GM12875 (cell line): ENCODE results near the gene MAP2K3.

Experiments used
- H3K4me3 ChIP-seq: one replicate; pipeline ENCODE4 v1.5.1; 2011; ENCODE audit warnings: low read depth, low read length, control low read depth
- TF ChIP-seq, protein P1 (sequence below): IDR thresholded peaks from 2 replicates; pipeline ENCODE4 v1.5.1; 2011; ENCODE audit warnings: low read depth, mild to moderate bottlenecking, control low read depth, inconsistent platforms, low read length, moderate library complexity, borderline replicate concordance; ENCODE audit not compliant: insufficient read depth

Gene MAP2K3

GRCh38 chr17:21253646-21254441 lies 30.7 kb upstream of the MAP2K3 start:
- TF ChIP-seq, protein P1, sequence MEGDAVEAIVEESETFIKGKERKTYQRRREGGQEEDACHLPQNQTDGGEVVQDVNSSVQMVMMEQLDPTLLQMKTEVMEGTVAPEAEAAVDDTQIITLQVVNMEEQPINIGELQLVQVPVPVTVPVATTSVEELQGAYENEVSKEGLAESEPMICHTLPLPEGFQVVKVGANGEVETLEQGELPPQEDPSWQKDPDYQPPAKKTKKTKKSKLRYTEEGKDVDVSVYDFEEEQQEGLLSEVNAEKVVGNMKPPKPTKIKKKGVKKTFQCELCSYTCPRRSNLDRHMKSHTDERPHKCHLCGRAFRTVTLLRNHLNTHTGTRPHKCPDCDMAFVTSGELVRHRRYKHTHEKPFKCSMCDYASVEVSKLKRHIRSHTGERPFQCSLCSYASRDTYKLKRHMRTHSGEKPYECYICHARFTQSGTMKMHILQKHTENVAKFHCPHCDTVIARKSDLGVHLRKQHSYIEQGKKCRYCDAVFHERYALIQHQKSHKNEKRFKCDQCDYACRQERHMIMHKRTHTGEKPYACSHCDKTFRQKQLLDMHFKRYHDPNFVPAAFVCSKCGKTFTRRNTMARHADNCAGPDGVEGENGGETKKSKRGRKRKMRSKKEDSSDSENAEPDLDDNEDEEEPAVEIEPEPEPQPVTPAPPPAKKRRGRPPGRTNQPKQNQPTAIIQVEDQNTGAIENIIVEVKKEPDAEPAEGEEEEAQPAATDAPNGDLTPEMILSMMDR = no peak
- H3K4me3 ChIP-seq = peak overlapping the region; percentile 45

DNA sequence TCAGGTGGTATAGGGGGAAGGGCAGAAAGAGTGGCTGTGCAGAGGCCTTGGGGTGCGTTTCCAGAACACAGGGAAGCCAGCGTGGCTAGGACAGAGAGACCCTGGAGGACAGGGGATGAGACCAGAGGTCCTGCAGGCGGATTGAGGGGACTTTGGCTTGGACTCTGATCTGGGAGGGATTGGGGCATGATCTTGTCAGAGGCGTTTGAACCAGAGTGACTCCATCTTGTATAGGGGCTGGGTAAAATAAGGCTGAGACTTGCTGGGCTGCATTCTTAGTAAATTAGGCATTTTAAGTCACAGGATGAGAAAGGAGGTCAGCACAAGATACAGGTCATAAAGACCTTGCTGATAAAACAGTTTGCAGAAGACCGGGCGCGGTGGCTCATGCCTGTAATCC lies 25.9 kb upstream of the MAP2K3 start:
- TF ChIP-seq, protein P1 = no peak
- no peak overlapping the region for H3K4me3 ChIP-seq

GRCh38 chr17:21262259-21262993 lies 22.1 kb upstream of the MAP2K3 start:
- TF ChIP-seq, protein P1 = no peak
- no peak overlapping the region for H3K4me3 ChIP-seq

- H3K4me3 ChIP-seq = no peak overlapping the region
- TF ChIP-seq, protein P1 = no peak
These were observed 21.1 kb upstream of the MAP2K3 start for GRCh38 chr17:21263376-21263775.

GRCh38 chr17:21268596-21269188 lies 15.8 kb upstream of the MAP2K3 start:
- TF ChIP-seq, protein P1 = no peak
- no peak overlapping the region for H3K4me3 ChIP-seq

DNA sequence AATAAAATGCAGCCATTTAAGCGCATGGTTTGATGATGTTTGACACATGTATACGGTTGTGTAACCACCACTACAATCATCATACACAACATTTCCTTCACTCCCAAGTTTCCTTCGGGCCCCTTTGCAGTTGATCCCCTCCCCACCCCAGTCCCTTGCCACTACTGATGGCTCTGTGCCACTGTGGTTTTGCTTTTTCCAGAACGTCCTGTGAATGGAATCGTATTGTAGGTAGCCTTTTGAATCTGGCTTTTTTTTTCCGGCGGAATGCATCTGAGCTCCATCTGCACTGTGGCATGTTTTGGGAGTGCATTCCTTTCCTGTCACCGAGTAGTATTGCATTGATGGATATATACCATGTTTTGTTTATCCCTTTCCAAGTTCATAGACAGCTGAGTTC lies 15.1 kb upstream of the MAP2K3 start:
- no peak overlapping the region for H3K4me3 ChIP-seq
- TF ChIP-seq, protein P1 = no peak
